NCI-H187 treated with DMSO at 0.1 percent for 48 hours (cell line): Measurements from ENCODE around the gene GSTM2.

Source experiments
- DNase-seq: peaks from one replicate; lab custom pipeline; 2025; lab: John Stamatoyannopoulos, UW

The GSTM2 gene

GRCh38 chr1:109716121-109716520 is 48.3 kb downstream of the GSTM2 start:
- DNase-seq = no peak

GRCh38 chr1:109716570-109717090 is 48.8 kb downstream of the GSTM2 start:
- no peak for DNase-seq

GRCh38 chr1:109717729-109718128 is 49.9 kb downstream of the GSTM2 start:
- no peak for DNase-seq

- DNase-seq = no peak
Observed at GRCh38 chr1:109718495-109718894, 50.6 kb downstream of the GSTM2 start.

GRCh38 chr1:109719337-109719837 is 51.5 kb downstream of the GSTM2 start:
- DNase-seq = no peak

GRCh38 chr1:109721042-109721441 is 53.2 kb downstream of the GSTM2 start:
- no peak for DNase-seq

- DNase-seq = no peak
Observed at GRCh38 chr1:109721971-109722370, 54.1 kb downstream of the GSTM2 start.

- DNase-seq = no peak
Observed at GRCh38 chr1:109722908-109723691, 55.2 kb downstream of the GSTM2 start.
